ENCODE measurements around the gene ELP1. TPM values are rescaled to one million over a fixed set of nuclear protein-coding genes. Genes with fewer than 3 reads are reported as not detected.

ELP1 gene
- total and polyA plus RNA-seq, 4 donors, result 8.0 to 39.3 (median 16.4) TPM

GRCh38 chr9:108953983-108954574, 20.2 kb upstream of the ELP1 start:
- WGBS, 2 donors, result 3 to 6% methylated on average over 3 of the region's 3 CpGs
- H3K27ac ChIP-seq (ENCODE audit: low read depth in 1 of 2, low read length in 1 of 2), result no peak overlapping the region
- H3K36me3 ChIP-seq (ENCODE audit: control insufficient read depth in 4 of 4, insufficient read depth in 4 of 4, low read length in 4 of 4), result peaks cover 0 to 5% (median 0%) of the 10 kb centered on the region in 4 donors
- no peak overlapping the region for H3K9ac ChIP-seq (ENCODE audit: insufficient read depth in 1 of 2, low read length in 2 of 2)
- ATAC-seq (ENCODE audit: insufficient read depth, low FRiP score), result no peak
- no peaks in the 10 kb centered on the region for H3K9me3 ChIP-seq (ENCODE audit: control insufficient read depth in 4 of 4, insufficient read depth in 3 of 4, low read length in 3 of 4)
- H3K4me3 ChIP-seq, result no peak overlapping the region
- no peaks in the 10 kb centered on the region for H3K27me3 ChIP-seq (ENCODE audit: control insufficient read depth in 3 of 3, insufficient read depth in 3 of 3, low read length in 2 of 3)
- peaks cover 0 to 4% (median 0%) of the 10 kb centered on the region in 5 donors for H3K4me1 ChIP-seq (ENCODE audit: control insufficient read depth in 5 of 5, insufficient read depth in 5 of 5, low read length in 5 of 5)
- TF ChIP-seq CTCF (IDR thresholded peaks at IDR 0.05; ENCODE audit: control extremely low read depth, extremely low read depth), result peak; percentile 52
- DNase-seq, result peak in 2 of 3 donors; percentile 77 to 80

DNA sequence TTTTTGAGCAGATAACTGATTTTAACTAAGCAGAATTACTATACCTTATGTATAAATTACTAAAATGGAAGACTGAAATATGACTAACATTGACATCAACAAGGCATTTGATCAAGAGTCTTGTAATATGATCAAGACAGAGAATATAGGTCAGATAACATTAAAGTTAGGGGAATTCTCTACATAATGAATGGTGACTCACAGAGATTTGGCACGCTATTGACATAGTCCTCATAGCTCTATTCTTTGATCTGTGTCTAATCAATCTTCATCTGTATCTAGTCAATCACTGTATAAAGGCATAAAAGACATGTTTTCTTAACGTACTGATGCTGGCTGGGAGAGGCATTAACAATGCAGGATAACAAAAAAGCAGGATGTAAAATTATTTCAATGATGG, 17.7 kb upstream of the ELP1 start:
- Histone ChIP-seq H3K9me3 (ENCODE audit: control insufficient read depth in 4 of 4, insufficient read depth in 3 of 4, low read length in 3 of 4) (no peaks in the 10 kb centered on the region), H3K36me3 (ENCODE audit: control insufficient read depth in 4 of 4, insufficient read depth in 4 of 4, low read length in 4 of 4) (peaks cover 0 to 9% (median 3%) of the 10 kb centered on the region in 4 donors), H3K27ac (ENCODE audit: low read depth in 1 of 2, low read length in 1 of 2) (no peak overlapping the region), H3K4me1 (ENCODE audit: control insufficient read depth in 5 of 5, insufficient read depth in 5 of 5, low read length in 5 of 5) (peaks cover 0 to 4% (median 0%) of the 10 kb centered on the region in 5 donors), H3K27me3 (ENCODE audit: control insufficient read depth in 3 of 3, insufficient read depth in 3 of 3, low read length in 2 of 3) (no peaks in the 10 kb centered on the region), H3K9ac (ENCODE audit: insufficient read depth in 1 of 2, low read length in 2 of 2) (no peak overlapping the region), H3K4me3 (no peak overlapping the region)
- no peak for TF ChIP-seq CTCF (IDR thresholded peaks at IDR 0.05; ENCODE audit: control extremely low read depth, extremely low read depth)
- DNase-seq (no peak), ATAC-seq (ENCODE audit: insufficient read depth, low FRiP score) (no peak)
- WGBS, 2 donors, result 77% methylated on average over 2 of the region's 2 CpGs

- Histone ChIP-seq H3K27me3 (ENCODE audit: control insufficient read depth in 3 of 3, insufficient read depth in 3 of 3, low read length in 2 of 3) (no peaks in the 10 kb centered on the region), H3K4me1 (ENCODE audit: control insufficient read depth in 5 of 5, insufficient read depth in 5 of 5, low read length in 5 of 5) (no peaks in the 10 kb centered on the region), H3K4me3 (no peak overlapping the region), H3K27ac (ENCODE audit: low read depth in 1 of 2, low read length in 1 of 2) (no peak overlapping the region), H3K36me3 (ENCODE audit: control insufficient read depth in 4 of 4, insufficient read depth in 4 of 4, low read length in 4 of 4) (peaks cover 2 to 9% (median 3%) of the 10 kb centered on the region in 4 donors), H3K9ac (ENCODE audit: insufficient read depth in 1 of 2, low read length in 2 of 2) (no peak overlapping the region), H3K9me3 (ENCODE audit: control insufficient read depth in 4 of 4, insufficient read depth in 3 of 4, low read length in 3 of 4) (no peaks in the 10 kb centered on the region)
- DNase-seq (no peak), ATAC-seq (ENCODE audit: insufficient read depth, low FRiP score) (no peak)
- TF ChIP-seq CTCF (IDR thresholded peaks at IDR 0.05; ENCODE audit: control extremely low read depth, extremely low read depth), result no peak
- 78 to 79% methylated on average over 1 of the region's 1 CpG for WGBS, 2 donors
Measured at GRCh38 chr9:108950168-108950567, 16.2 kb upstream of the ELP1 start.

DNA sequence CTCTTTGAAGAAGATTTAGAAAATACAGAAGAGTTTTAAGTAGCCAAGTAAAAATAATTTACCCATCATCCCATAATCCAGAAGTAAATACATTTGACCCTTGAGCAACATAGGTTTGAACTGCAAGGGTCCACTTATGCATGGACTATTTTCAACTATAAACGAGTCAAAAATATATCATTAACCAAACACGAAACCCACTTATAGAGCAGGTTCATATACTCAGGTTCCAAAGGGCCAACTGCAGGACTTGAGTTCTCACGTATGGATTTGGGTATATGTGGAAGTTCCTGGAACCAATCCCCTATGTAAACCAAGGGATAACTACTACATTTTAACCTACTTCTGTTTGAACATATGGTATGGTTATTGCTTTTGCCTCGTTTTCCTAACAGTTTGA, 6.1 kb upstream of the ELP1 start:
- H3K9me3 ChIP-seq (ENCODE audit: control insufficient read depth in 4 of 4, insufficient read depth in 3 of 4, low read length in 3 of 4), result no peaks in the 10 kb centered on the region
- no peak for TF ChIP-seq CTCF (IDR thresholded peaks at IDR 0.05; ENCODE audit: control extremely low read depth, extremely low read depth)
- ATAC-seq (ENCODE audit: insufficient read depth, low FRiP score) (no peak), DNase-seq (no peak)
- peaks cover 0 to 6% (median 0%) of the 10 kb centered on the region in 5 donors for H3K4me1 ChIP-seq (ENCODE audit: control insufficient read depth in 5 of 5, insufficient read depth in 5 of 5, low read length in 5 of 5)
- peaks cover 5 to 27% (median 16%) of the 10 kb centered on the region in 4 donors for H3K36me3 ChIP-seq (ENCODE audit: control insufficient read depth in 4 of 4, insufficient read depth in 4 of 4, low read length in 4 of 4)
- no peak overlapping the region for H3K27ac ChIP-seq (ENCODE audit: low read depth in 1 of 2, low read length in 1 of 2)
- no peak overlapping the region for H3K4me3 ChIP-seq
- WGBS, 2 donors, result 85 to 90% methylated on average over 4 of the region's 4 CpGs
- no peaks in the 10 kb centered on the region for H3K27me3 ChIP-seq (ENCODE audit: control insufficient read depth in 3 of 3, insufficient read depth in 3 of 3, low read length in 2 of 3)
- H3K9ac ChIP-seq (ENCODE audit: insufficient read depth in 1 of 2, low read length in 2 of 2), result no peak overlapping the region

Measured in lung (tissue), 12 donors.